AG10803 (cell line): Measurements from ENCODE around the gene LY6G6F.
A peak's percentile ranks its signal among the peaks of the same experiment; 100 is the strongest.

ENCODE experiments used
- DNase-seq: peaks from one replicate; pipeline ENCODE4 v3.0.0; 2010; ENCODE audit warnings: low read depth
- H3K4me3 ChIP-seq: 2 replicates; pipeline ENCODE4 v1.5.1; 2011; ENCODE audit warnings: mild to moderate bottlenecking, low read length, control low read depth
- CTCF ChIP-seq: conservative IDR thresholded peaks from 2 replicates; pipeline ENCODE4 v1.5.1; 2011; ENCODE audit warnings: mild to moderate bottlenecking, low read length, control low read depth, inconsistent platforms

LY6G6F gene

GRCh38 chr6:31689249-31690110, 17.2 kb upstream of the LY6G6F start:
- peak; percentile 47 for TF ChIP-seq CTCF
- no peak for DNase-seq
- no peak overlapping the region for H3K4me3 ChIP-seq

GRCh38 chr6:31690231-31691077, 16.2 kb upstream of the LY6G6F start:
- TF ChIP-seq CTCF, result no peak
- no peak for DNase-seq
- no peak overlapping the region for H3K4me3 ChIP-seq

- no peak for DNase-seq
- H3K4me3 ChIP-seq, result no peak overlapping the region
- TF ChIP-seq CTCF, result no peak
Observed at GRCh38 chr6:31691078-31691463, 15.6 kb upstream of the LY6G6F start.

- no peak for DNase-seq
- no peak for TF ChIP-seq CTCF
- no peak overlapping the region for H3K4me3 ChIP-seq
Observed at GRCh38 chr6:31691564-31692108, 15.0 kb upstream of the LY6G6F start.

- TF ChIP-seq CTCF, result no peak
- no peak overlapping the region for H3K4me3 ChIP-seq
- DNase-seq, result no peak
Observed at GRCh38 chr6:31692353-31692752, 14.3 kb upstream of the LY6G6F start.

GRCh38 chr6:31692886-31693285, 13.8 kb upstream of the LY6G6F start:
- TF ChIP-seq CTCF, result no peak
- no peak for DNase-seq
- no peak overlapping the region for H3K4me3 ChIP-seq
